Sigmoid colon (tissue), 7 donors: ENCODE results near the gene HHAT. TPM values are rescaled to one million over a fixed set of nuclear protein-coding genes. Genes with fewer than 3 reads are reported as not detected.

ENCODE experiments used
- DNase-seq: peaks from one replicate; pipeline ENCODE4 v3.0.0-alpha.2; 2019
- H3K27ac ChIP-seq, 4 donors: fragments of 200-600 bp; sonication (generic); one replicate each; pipeline ENCODE4 v1.5.1; 2016 to 2019; ENCODE audit warnings: mild to moderate bottlenecking in 1 of 4
- H3K27me3 ChIP-seq, 3 donors: fragments of 200-600 bp; sonication (generic); one replicate each; pipeline ENCODE4 v1.5.1; 2019; ENCODE audit warnings: mild to moderate bottlenecking in 1 of 3
- H3K36me3 ChIP-seq, 4 donors: fragments of 200-600 bp; sonication (generic); one replicate each; pipeline ENCODE4 v1.5.1; 2016 to 2019
- H3K4me1 ChIP-seq, 4 donors: fragments of 200-600 bp; sonication (generic); one replicate each; pipeline ENCODE4 v1.5.1; 2017 to 2019
- H3K4me3 ChIP-seq, 4 donors: fragments of 200-600 bp; sonication (generic); one replicate each; pipeline ENCODE4 v1.5.1; 2017 to 2019; ENCODE audit warnings: mild to moderate bottlenecking in 2 of 4, moderate library complexity in 1 of 4
- H3K9me3 ChIP-seq, 4 donors: fragments of 200-600 bp in 3 of 4; sonication (generic) in 3 of 4; one replicate each; pipeline versions ENCODE4 v1.5.1 to v1.6.1; 2013 to 2019
- EP300 ChIP-seq, 4 donors: sonication (generic); formaldehyde crosslinking; IDR thresholded peaks; one replicate each; pipeline ENCODE4 v1.6.1; 2017; ENCODE audit warnings: antibody characterized with exemption in 4 of 4
- POLR2A ChIP-seq, 2 donors: fragments of 450-650 bp; IDR thresholded peaks; one replicate each; pipeline ENCODE4 v1.6.1; 2016; ENCODE audit warnings: antibody characterized with exemption in 2 of 2, mild to moderate bottlenecking in 2 of 2, moderate library complexity in 2 of 2
- POLR2AphosphoS5 ChIP-seq, 4 donors: sonication (generic); formaldehyde crosslinking; IDR thresholded peaks; one replicate each; pipeline ENCODE4 v1.6.1; 2017; ENCODE audit warnings: antibody characterized with exemption in 4 of 4
- WGBS, 2 donors: extraction: QIAGEN DNeasy Blood & Tissue Kit; methylation state at CpG; one replicate each; pipeline ENCODE4 v1.1.7; 2013; 5-methylcytosine and 5-hydroxymethylcytosine counted together
- intact Hi-C: fragments of 100-400 bp; cut with DNase I; formaldehyde crosslinking; loops from one replicate; pipeline ENCODE4 v1.15.1; 2023
- polyA plus RNA-seq, 3 donors: library from polyadenylated mRNA; stranded (reverse); fragments of 200-250 nt; gene quantifications; one replicate each; pipeline ENCODE4 v1.2.3, GENCODE V29; 2013
- total RNA-seq, 4 donors: library from RNA; depleted of rRNA; stranded (reverse); fragments of >200 nt; gene quantifications; one replicate each; pipeline ENCODE4 v1.1.0, GENCODE V29; 2016
- TF ChIP-seq, protein P1 (sequence below), 4 experiments: fragments of 450-650 bp in 3 of 4; fragments of 200-600 bp in 1 of 4; IDR thresholded peaks; one replicate each; pipeline ENCODE4 v1.5.1; 2016 to 2019; ENCODE audit warnings: antibody characterized with exemption in 4 of 4, mild to moderate bottlenecking in 3 of 4, moderate library complexity in 2 of 4
- donor health status: healthy with polysubstance abuse.
- donor health status: Bipolar disorder and iron deficiency.
- donor health status: healthy.

The HHAT gene
- total and polyA plus RNA-seq, 7 donors = 0.46 to 6.4 (median 2.1) TPM

- H3K27ac ChIP-seq = no peak overlapping the region
- DNase-seq = no peak
- H3K27me3 ChIP-seq = no peaks in the 10 kb centered on the region
- H3K36me3 ChIP-seq = no peaks in the 10 kb centered on the region
- TF ChIP-seq POLR2AphosphoS5 (IDR thresholded peaks at IDR 0.05) (no peak), POLR2A (IDR thresholded peaks at IDR 0.05) (no peak), EP300 (IDR thresholded peaks at IDR 0.05) (no peak)
- TF ChIP-seq, protein P1, sequence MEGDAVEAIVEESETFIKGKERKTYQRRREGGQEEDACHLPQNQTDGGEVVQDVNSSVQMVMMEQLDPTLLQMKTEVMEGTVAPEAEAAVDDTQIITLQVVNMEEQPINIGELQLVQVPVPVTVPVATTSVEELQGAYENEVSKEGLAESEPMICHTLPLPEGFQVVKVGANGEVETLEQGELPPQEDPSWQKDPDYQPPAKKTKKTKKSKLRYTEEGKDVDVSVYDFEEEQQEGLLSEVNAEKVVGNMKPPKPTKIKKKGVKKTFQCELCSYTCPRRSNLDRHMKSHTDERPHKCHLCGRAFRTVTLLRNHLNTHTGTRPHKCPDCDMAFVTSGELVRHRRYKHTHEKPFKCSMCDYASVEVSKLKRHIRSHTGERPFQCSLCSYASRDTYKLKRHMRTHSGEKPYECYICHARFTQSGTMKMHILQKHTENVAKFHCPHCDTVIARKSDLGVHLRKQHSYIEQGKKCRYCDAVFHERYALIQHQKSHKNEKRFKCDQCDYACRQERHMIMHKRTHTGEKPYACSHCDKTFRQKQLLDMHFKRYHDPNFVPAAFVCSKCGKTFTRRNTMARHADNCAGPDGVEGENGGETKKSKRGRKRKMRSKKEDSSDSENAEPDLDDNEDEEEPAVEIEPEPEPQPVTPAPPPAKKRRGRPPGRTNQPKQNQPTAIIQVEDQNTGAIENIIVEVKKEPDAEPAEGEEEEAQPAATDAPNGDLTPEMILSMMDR (IDR thresholded peaks at IDR 0.05) = no peak
- intact Hi-C loops = loop anchor here (1.0 kb wide), 1 partner anchor 39 kb away; no protein-coding TSS in a partner anchor
- WGBS, 2 donors = 91 to 94% methylated on average over 4 of the region's 4 CpGs
- no peaks in the 10 kb centered on the region for H3K9me3 ChIP-seq
- peaks cover 0 to 33% (median 21%) of the 10 kb centered on the region in 4 donors for H3K4me1 ChIP-seq
- H3K4me3 ChIP-seq = no peak overlapping the region
Measured at GRCh38 chr1:210361665-210362064, 33.0 kb downstream of the HHAT start.

DNA sequence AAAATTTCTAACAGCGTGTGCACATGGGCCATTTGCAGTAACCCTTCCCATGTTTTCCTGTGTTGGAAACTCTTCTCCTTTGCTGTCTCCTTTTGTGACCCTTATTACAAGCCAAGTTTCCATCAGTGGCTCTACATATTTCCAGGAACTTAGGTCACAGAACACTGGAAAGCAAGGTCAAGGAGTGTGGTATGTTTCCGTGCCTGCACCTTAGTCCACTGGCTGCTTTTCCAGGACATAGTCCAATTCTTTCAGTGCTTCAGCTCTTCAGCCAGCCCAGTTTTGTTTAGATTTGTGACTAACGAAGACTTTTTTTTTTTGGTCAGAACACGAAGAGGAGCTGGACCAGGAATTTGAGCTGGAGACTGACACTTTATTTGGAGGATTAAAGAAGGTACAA is 33.8 kb downstream of the HHAT start:
- peaks cover 0 to 33% (median 21%) of the 10 kb centered on the region in 4 donors for H3K4me1 ChIP-seq
- 75 to 87% methylated on average over 4 of the region's 4 CpGs for WGBS, 2 donors
- no peak overlapping the region for H3K4me3 ChIP-seq
- no peaks in the 10 kb centered on the region for H3K9me3 ChIP-seq
- intact Hi-C loops = no loop called here
- DNase-seq = no peak
- H3K36me3 ChIP-seq = no peaks in the 10 kb centered on the region
- H3K27ac ChIP-seq = peak overlapping the region; percentile 27 to 67 (median 50)
- H3K27me3 ChIP-seq = no peaks in the 10 kb centered on the region
- peak; percentile 51 to 67 (median 62) for TF ChIP-seq POLR2AphosphoS5 (IDR thresholded peaks at IDR 0.05)
- peak in 1 of 4 donors; percentile 36 for TF ChIP-seq EP300 (IDR thresholded peaks at IDR 0.05)
- TF ChIP-seq, protein P1 (IDR thresholded peaks at IDR 0.05) = no peak

GRCh38 chr1:210363119-210363518 is 34.4 kb downstream of the HHAT start:
- H3K4me3 ChIP-seq = no peak overlapping the region
- TF ChIP-seq POLR2A (IDR thresholded peaks at IDR 0.05) (no peak), POLR2AphosphoS5 (IDR thresholded peaks at IDR 0.05) (no peak), EP300 (IDR thresholded peaks at IDR 0.05) (no peak)
- TF ChIP-seq, protein P1 (IDR thresholded peaks at IDR 0.05) = no peak
- WGBS, 2 donors = 72 to 86% methylated on average over 6 of the region's 6 CpGs
- no peaks in the 10 kb centered on the region for H3K27me3 ChIP-seq
- H3K36me3 ChIP-seq = no peaks in the 10 kb centered on the region
- DNase-seq = no peak
- H3K9me3 ChIP-seq = no peaks in the 10 kb centered on the region
- peaks cover 0 to 33% (median 21%) of the 10 kb centered on the region in 4 donors for H3K4me1 ChIP-seq
- intact Hi-C loops = no loop called here
- H3K27ac ChIP-seq = peak overlapping the region; percentile 27 to 67 (median 50)

GRCh38 chr1:210364479-210364878 is 35.8 kb downstream of the HHAT start:
- no peak overlapping the region for H3K27ac ChIP-seq
- WGBS, 2 donors = 89% methylated on average over 5 of the region's 5 CpGs
- intact Hi-C loops = no loop called here

More at GRCh38 chr1:210364479-210364878, 35.8 kb downstream of the HHAT start:
- Histone ChIP-seq H3K27me3 (no peaks in the 10 kb centered on the region), H3K9me3 (no peaks in the 10 kb centered on the region), H3K4me1 (peaks cover 0 to 33% (median 21%) of the 10 kb centered on the region in 4 donors), H3K4me3 (no peak overlapping the region), H3K36me3 (no peaks in the 10 kb centered on the region)
- DNase-seq = no peak
- no peak for TF ChIP-seq POLR2A (IDR thresholded peaks at IDR 0.05)
- TF ChIP-seq EP300 (IDR thresholded peaks at IDR 0.05) = no peak
- TF ChIP-seq, protein P1 (IDR thresholded peaks at IDR 0.05) = no peak
- no peak for TF ChIP-seq POLR2AphosphoS5 (IDR thresholded peaks at IDR 0.05)
